ENCODE data around the gene PNPT1. TPM values are rescaled to one million over a fixed set of nuclear protein-coding genes. Genes with fewer than 3 reads are reported as not detected.
A peak's percentile ranks its signal among the peaks of the same experiment; 100 is the strongest.
"Not testable (repeated sequence)": the region's sequence is repeated elsewhere in the genome, so short reads cannot be mapped to it uniquely, and the experiment has no call there.

The PNPT1 gene
- total and polyA plus RNA-seq, 2 of the 4 experiments (the other 2 are of a cell fraction), result 11.2 to 14.3 TPM

GRCh38 chr2:55742996-55743395, 49.4 kb upstream of the PNPT1 start:
- H2AK5ac ChIP-seq (ENCODE audit: low read depth, low read length), result no peak overlapping the region
- H3K27ac ChIP-seq (ENCODE audit: insufficient read depth, low read length), result no peak overlapping the region
- WGBS, 2 experiments (ENCODE audit: extremely low coverage in 2 of 2, insufficient read length in 1 of 2), result no CpG with 5 or more reads among the region's 3 CpGs
- peak overlapping the region; percentile 61 for H2BK5ac ChIP-seq (ENCODE audit: low read depth, low read length, poor library complexity, severe bottlenecking)
- H2BK120ac ChIP-seq (ENCODE audit: low read depth, low read length), result peak overlapping the region; percentile 30; the same call in 1 of the 2 replicates
- H2BK15ac ChIP-seq (ENCODE audit: low read depth, low read length), result 0 out of 3 replicates have a peak overlapping the region, but pooled peaks have one; percentile 6
- no peak overlapping the region for H3K9ac ChIP-seq (ENCODE audit: low read depth, low read length)
- H2AFZ ChIP-seq (replicated peaks; ENCODE audit: low read length, poor library complexity), result no peak overlapping the region
- ATAC-seq (ENCODE audit: low read depth) (no peak), DNase-seq (no peak)
- no peak overlapping the region for H2AK9ac ChIP-seq (replicated peaks; ENCODE audit: low read depth, low read length, poor library complexity)
- no peak overlapping the region for H4K5ac ChIP-seq (ENCODE audit: low read depth, low read length)
- TF ChIP-seq SMC3 (IDR thresholded peaks at IDR 0.05; ENCODE audit: low read depth, low read length), result no peak
- no peak for TF ChIP-seq RAD21 (IDR thresholded peaks at IDR 0.05; ENCODE audit: low read length)
- no peak for TF ChIP-seq ELK1 (IDR thresholded peaks at IDR 0.05; ENCODE audit: borderline replicate concordance, low read depth, low read length)
- TF ChIP-seq MAFK (IDR thresholded peaks at IDR 0.05; ENCODE audit: low read depth, low read length), result no peak
- TF ChIP-seq RFX5 (IDR thresholded peaks at IDR 0.05; ENCODE audit: low read depth, low read length), result no peak
- no peak for TF ChIP-seq BHLHE40 (IDR thresholded peaks at IDR 0.05; ENCODE audit: low read depth, low read length)
- H3K14ac ChIP-seq (replicated peaks; ENCODE audit: low read depth, low read length), result no peak overlapping the region
- H2BK20ac ChIP-seq (ENCODE audit: low read depth, low read length), result no peak overlapping the region
- no peak overlapping the region for H3K23ac ChIP-seq (ENCODE audit: low read depth, low read length)
- H3K79me1 ChIP-seq (ENCODE audit: low read depth in 1 of 2, low read length in 2 of 2), result no peaks in the 10 kb centered on the region
- no peak overlapping the region for H3K56ac ChIP-seq (ENCODE audit: extremely low read depth, insufficient read depth, low read length)
- no peaks in the 10 kb centered on the region; the same call in 1 of the 2 replicates for H3K27me3 ChIP-seq (ENCODE audit: control insufficient read depth, insufficient read depth, low read length)
- peak overlapping the region; percentile 49; the same call in 1 of the 2 replicates for H3K18ac ChIP-seq (ENCODE audit: low read depth, low read length)
- no peaks in the 10 kb centered on the region for H4K20me1 ChIP-seq (ENCODE audit: insufficient read depth, low read length)
- ChIA-PET POLR2A (ENCODE audit: unreplicated experiment) (no interaction called here), CTCF (no interaction called here)
- no peaks in the 10 kb centered on the region for H3K4me1 ChIP-seq (ENCODE audit: control insufficient read depth, insufficient read depth, low read length)
- no peaks in the 10 kb centered on the region for H3K9me3 ChIP-seq (ENCODE audit: control insufficient read depth, insufficient read depth, low read length)
- no peak overlapping the region for H4K91ac ChIP-seq (ENCODE audit: insufficient read depth, low read depth, low read length)
- dilution Hi-C loops (cut with HindIII; ENCODE audit: low sequenced_read_pairs, unreplicated experiment), result no loop called here
- no peak overlapping the region for H4K8ac ChIP-seq (ENCODE audit: low read depth in 2 of 2, low read length in 2 of 2)
- no peak overlapping the region for H3K4me3 ChIP-seq (ENCODE audit: insufficient read depth, low read depth, low read length)
- H3K36me3 ChIP-seq (ENCODE audit: control insufficient read depth, insufficient read depth, low read length), result no peaks in the 10 kb centered on the region
- H3K4ac ChIP-seq (ENCODE audit: low read depth, low read length), result no peak overlapping the region
- no peaks in the 10 kb centered on the region for H3K9me1 ChIP-seq (ENCODE audit: insufficient read depth, low read length)
- in situ Hi-C loops (cut with MboI; ENCODE audit: low sequenced_read_pairs), result no loop called here
- intact Hi-C loops (cut with micrococcal nuclease), result no loop called here
- BruUV-seq (replicated peaks), result no TSS peak
- peak overlapping the region; percentile 49; the same call in 1 of the 2 replicates for H3K4me2 ChIP-seq (ENCODE audit: low read depth, low read length)

GRCh38 chr2:55736019-55736536, 42.4 kb upstream of the PNPT1 start:
- H2AK9ac ChIP-seq (replicated peaks; ENCODE audit: low read depth, low read length, poor library complexity); H3K4me3 ChIP-seq (ENCODE audit: insufficient read depth, low read depth, low read length); CTCF ChIA-PET; H3K14ac ChIP-seq (replicated peaks; ENCODE audit: low read depth, low read length); H2AFZ ChIP-seq (replicated peaks; ENCODE audit: low read length, poor library complexity); H2AK5ac ChIP-seq (ENCODE audit: low read depth, low read length); H3K27me3 ChIP-seq (ENCODE audit: control insufficient read depth, insufficient read depth, low read length); H3K23ac ChIP-seq (ENCODE audit: low read depth, low read length); H3K9me3 ChIP-seq (ENCODE audit: control insufficient read depth, insufficient read depth, low read length); H3K18ac ChIP-seq (ENCODE audit: low read depth, low read length); H3K4me2 ChIP-seq (ENCODE audit: low read depth, low read length); H2BK15ac ChIP-seq (ENCODE audit: low read depth, low read length); dilution Hi-C loops (cut with HindIII; ENCODE audit: low sequenced_read_pairs, unreplicated experiment); H4K5ac ChIP-seq (ENCODE audit: low read depth, low read length); intact Hi-C loops (cut with micrococcal nuclease); H3K4ac ChIP-seq (ENCODE audit: low read depth, low read length); H2BK20ac ChIP-seq (ENCODE audit: low read depth, low read length); ATAC-seq (ENCODE audit: low read depth); in situ Hi-C loops (cut with MboI; ENCODE audit: low sequenced_read_pairs); H2BK5ac ChIP-seq (ENCODE audit: low read depth, low read length, poor library complexity, severe bottlenecking); H3K36me3 ChIP-seq (ENCODE audit: control insufficient read depth, insufficient read depth, low read length); H3K9me1 ChIP-seq (ENCODE audit: insufficient read depth, low read length); H3K79me1 ChIP-seq (ENCODE audit: low read depth in 1 of 2, low read length in 2 of 2); H3K9ac ChIP-seq (ENCODE audit: low read depth, low read length); POLR2A ChIA-PET (ENCODE audit: unreplicated experiment); H3K56ac ChIP-seq (ENCODE audit: extremely low read depth, insufficient read depth, low read length); H4K91ac ChIP-seq (ENCODE audit: insufficient read depth, low read depth, low read length); H2BK120ac ChIP-seq (ENCODE audit: low read depth, low read length); H3K4me1 ChIP-seq (ENCODE audit: control insufficient read depth, insufficient read depth, low read length); H3K27ac ChIP-seq (ENCODE audit: insufficient read depth, low read length); H4K20me1 ChIP-seq (ENCODE audit: insufficient read depth, low read length); H4K8ac ChIP-seq (ENCODE audit: low read depth in 2 of 2, low read length in 2 of 2); BruUV-seq (replicated peaks): not testable (repeated sequence)
- DNase-seq, result peak; percentile 56
- WGBS, 2 experiments (ENCODE audit: extremely low coverage in 2 of 2, insufficient read length in 1 of 2), result no CpG with 5 or more reads among the region's 5 CpGs

Measured in IMR-90 (cell line).